ENCODE measurements around the gene KRABD2.

DNA sequence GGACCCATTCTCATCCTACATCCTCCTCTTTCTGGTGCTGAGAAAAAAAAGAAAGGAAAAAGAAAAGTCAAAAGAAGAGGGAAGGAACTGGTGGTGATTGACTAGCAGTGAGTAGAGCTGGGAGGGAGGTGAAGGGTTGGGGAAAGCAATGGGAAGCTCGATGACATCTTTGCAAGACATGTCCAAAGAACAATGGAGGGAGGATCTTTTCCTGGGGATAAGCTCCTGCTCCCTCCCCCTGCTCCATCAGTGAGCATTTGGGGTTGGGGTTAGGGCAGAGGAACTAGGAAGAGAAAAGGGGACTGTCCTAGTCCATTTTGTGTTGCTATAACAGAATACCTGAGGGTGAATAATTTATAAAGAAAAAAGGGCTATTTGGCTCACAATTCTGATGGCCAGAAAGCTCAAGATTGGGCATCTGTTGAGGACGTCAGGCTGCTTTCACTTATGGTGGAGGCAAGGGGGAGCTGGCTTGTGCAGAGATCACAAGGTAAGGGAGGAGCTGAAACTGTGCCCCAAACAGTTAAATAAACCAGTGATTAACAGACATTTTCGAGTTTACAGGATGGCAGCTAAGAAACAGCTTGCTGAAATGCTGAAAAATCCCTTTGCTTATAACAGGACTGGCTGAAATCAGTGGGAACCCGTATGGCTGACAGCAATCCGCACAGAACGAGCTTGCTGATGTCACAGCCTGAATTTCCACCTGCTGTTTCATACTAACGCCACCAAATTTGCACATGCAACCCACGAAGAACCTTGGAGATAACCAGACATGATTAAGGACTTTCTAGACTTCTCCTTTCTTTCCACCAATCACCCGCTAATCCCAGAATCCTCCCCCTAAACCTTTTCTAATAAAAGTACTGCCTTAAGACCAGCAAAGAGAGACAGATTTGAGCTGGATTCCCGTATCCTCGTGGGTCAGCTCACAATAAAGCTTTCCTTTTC is 38.4 kb downstream of the KRABD2 start:
- no peak for TF ChIP-seq CEBPB (IDR thresholded peaks at IDR 0.05)
- no peak for TF ChIP-seq CREB1 (IDR thresholded peaks at IDR 0.05; ENCODE audit: low read depth)
- TF ChIP-seq FOXM1 (IDR thresholded peaks at IDR 0.05; ENCODE audit: borderline replicate concordance, low read depth): no peak
- TF ChIP-seq EP300 (IDR thresholded peaks at IDR 0.05; ENCODE audit: borderline replicate concordance): no peak
- TF ChIP-seq TEAD4 (IDR thresholded peaks at IDR 0.05): no peak
- TF ChIP-seq, protein P1, sequence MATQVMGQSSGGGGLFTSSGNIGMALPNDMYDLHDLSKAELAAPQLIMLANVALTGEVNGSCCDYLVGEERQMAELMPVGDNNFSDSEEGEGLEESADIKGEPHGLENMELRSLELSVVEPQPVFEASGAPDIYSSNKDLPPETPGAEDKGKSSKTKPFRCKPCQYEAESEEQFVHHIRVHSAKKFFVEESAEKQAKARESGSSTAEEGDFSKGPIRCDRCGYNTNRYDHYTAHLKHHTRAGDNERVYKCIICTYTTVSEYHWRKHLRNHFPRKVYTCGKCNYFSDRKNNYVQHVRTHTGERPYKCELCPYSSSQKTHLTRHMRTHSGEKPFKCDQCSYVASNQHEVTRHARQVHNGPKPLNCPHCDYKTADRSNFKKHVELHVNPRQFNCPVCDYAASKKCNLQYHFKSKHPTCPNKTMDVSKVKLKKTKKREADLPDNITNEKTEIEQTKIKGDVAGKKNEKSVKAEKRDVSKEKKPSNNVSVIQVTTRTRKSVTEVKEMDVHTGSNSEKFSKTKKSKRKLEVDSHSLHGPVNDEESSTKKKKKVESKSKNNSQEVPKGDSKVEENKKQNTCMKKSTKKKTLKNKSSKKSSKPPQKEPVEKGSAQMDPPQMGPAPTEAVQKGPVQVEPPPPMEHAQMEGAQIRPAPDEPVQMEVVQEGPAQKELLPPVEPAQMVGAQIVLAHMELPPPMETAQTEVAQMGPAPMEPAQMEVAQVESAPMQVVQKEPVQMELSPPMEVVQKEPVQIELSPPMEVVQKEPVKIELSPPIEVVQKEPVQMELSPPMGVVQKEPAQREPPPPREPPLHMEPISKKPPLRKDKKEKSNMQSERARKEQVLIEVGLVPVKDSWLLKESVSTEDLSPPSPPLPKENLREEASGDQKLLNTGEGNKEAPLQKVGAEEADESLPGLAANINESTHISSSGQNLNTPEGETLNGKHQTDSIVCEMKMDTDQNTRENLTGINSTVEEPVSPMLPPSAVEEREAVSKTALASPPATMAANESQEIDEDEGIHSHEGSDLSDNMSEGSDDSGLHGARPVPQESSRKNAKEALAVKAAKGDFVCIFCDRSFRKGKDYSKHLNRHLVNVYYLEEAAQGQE (IDR thresholded peaks at IDR 0.05; ENCODE audit: low read depth): no peak
- TF ChIP-seq NFIC (IDR thresholded peaks at IDR 0.05): no peak
- no peak for TF ChIP-seq RAD21 (IDR thresholded peaks at IDR 0.05; ENCODE audit: low read depth)
- TF ChIP-seq, protein P2, sequence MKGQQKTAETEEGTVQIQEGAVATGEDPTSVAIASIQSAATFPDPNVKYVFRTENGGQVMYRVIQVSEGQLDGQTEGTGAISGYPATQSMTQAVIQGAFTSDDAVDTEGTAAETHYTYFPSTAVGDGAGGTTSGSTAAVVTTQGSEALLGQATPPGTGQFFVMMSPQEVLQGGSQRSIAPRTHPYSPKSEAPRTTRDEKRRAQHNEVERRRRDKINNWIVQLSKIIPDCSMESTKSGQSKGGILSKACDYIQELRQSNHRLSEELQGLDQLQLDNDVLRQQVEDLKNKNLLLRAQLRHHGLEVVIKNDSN (IDR thresholded peaks at IDR 0.05): no peak
- TF ChIP-seq, protein P3, sequence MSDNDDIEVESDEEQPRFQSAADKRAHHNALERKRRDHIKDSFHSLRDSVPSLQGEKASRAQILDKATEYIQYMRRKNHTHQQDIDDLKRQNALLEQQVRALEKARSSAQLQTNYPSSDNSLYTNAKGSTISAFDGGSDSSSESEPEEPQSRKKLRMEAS (IDR thresholded peaks at IDR 0.05): no peak
- no peak for TF ChIP-seq TCF12 (IDR thresholded peaks at IDR 0.05; ENCODE audit: low read depth)

All from Ishikawa (cell line).